MCF 10A (cell line): ENCODE measurements around the gene SHISA6. TPM values are rescaled to one million over a fixed set of nuclear protein-coding genes. Genes with fewer than 3 reads are reported as not detected.

Experiments used
- BruUV-seq: library from RNA; stranded (reverse); fragments of 400-500 nt; replicated peaks from 2 replicates; lab custom pipeline; 2021; lab: Mats Ljungman, UMichigan
- CTCF ChIA-PET: fragments of 300-600 bp; sonication (Branson Sonifier 250); formaldehyde crosslinking; extraction: SDS; loops from one replicate; lab custom pipeline; 2021; ENCODE audit warnings: antibody characterized with exemption, inconsistent platforms; lab: Yijun Ruan, JAX
- POLR2A ChIA-PET: fragments of 300-600, 350-650 bp; sonication (Branson Sonifier 250); formaldehyde crosslinking; extraction: SDS; loops from one replicate; lab custom pipeline; 2020; ENCODE audit warnings: antibody characterized with exemption, inconsistent platforms; lab: Yijun Ruan, JAX
- DNase-seq: peaks from one replicate; pipeline ENCODE4 v3.0.0-alpha.2; 2018; ENCODE audit not compliant: unreplicated experiment
- H3K27ac Mint-ChIP-seq: one replicate; pipeline ENCODE4 v1.8.0; 2022; ENCODE audit warnings: mild to moderate bottlenecking, low read depth, mixed read lengths; ENCODE audit not compliant: unreplicated experiment
- H3K27me3 Mint-ChIP-seq: one replicate; pipeline ENCODE4 v1.8.0; 2022; ENCODE audit warnings: mixed read lengths; ENCODE audit not compliant: insufficient read depth, unreplicated experiment
- H3K36me3 Mint-ChIP-seq: one replicate; pipeline ENCODE4 v1.8.0; 2022; ENCODE audit warnings: mild to moderate bottlenecking, moderate library complexity, mixed read lengths; ENCODE audit not compliant: insufficient read depth, unreplicated experiment
- H3K4me1 Mint-ChIP-seq: one replicate; pipeline ENCODE4 v1.8.0; 2022; ENCODE audit warnings: mixed read lengths; ENCODE audit not compliant: insufficient read depth, unreplicated experiment
- H3K4me3 Mint-ChIP-seq: one replicate; pipeline ENCODE4 v1.8.0; 2022; ENCODE audit warnings: mild to moderate bottlenecking, moderate library complexity, mixed read lengths; ENCODE audit not compliant: unreplicated experiment
- H3K9me3 Mint-ChIP-seq: one replicate; pipeline ENCODE4 v1.8.0; 2022; ENCODE audit warnings: mixed read lengths; ENCODE audit not compliant: unreplicated experiment
- CTCF ChIP-seq: fragments of 200-600 bp; IDR thresholded peaks from one replicate; pipeline ENCODE4 v1.8.0; 2022; ENCODE audit warnings: antibody characterized with exemption, mild to moderate bottlenecking; ENCODE audit not compliant: unreplicated experiment
- intact Hi-C: fragments of 100-400 bp; cut with micrococcal nuclease; formaldehyde crosslinking; loops from 2 replicates; pipeline ENCODE4 v1.14.1; 2022
- total RNA-seq: library from RNA; stranded (reverse); gene quantifications from 2 replicates; pipeline ENCODE4 v1.2.3, GENCODE V29; 2022

SHISA6 gene
- total RNA-seq, 1 experiment from 2014 or later, result not detected

- Mint-ChIP-seq H3K27me3 (peaks cover 17% of the 10 kb centered on the region), H3K27ac (no peak overlapping the region), H3K36me3 (no peaks in the 10 kb centered on the region), H3K4me3 (no peak overlapping the region), H3K4me1 (peaks cover 6% of the 10 kb centered on the region), H3K9me3 (no peaks in the 10 kb centered on the region)
- DNase-seq, result no peak
- intact Hi-C loops, result no loop called here
- ChIA-PET POLR2A (no interaction called here), CTCF (interaction anchor here (0.9 kb wide), 1 partner anchor 199 kb away, joined by 3 read pairs; no protein-coding TSS in a partner anchor)
- TF ChIP-seq CTCF, result no peak
- no TSS peak for BruUV-seq
These were observed 101.1 kb downstream of the SHISA6 start for GRCh38 chr17:11342138-11342537.

GRCh38 chr17:11349106-11349505, 108.1 kb downstream of the SHISA6 start:
- DNase-seq, result no peak
- Mint-ChIP-seq H3K9me3 (no peaks in the 10 kb centered on the region), H3K27me3 (peaks cover 17% of the 10 kb centered on the region), H3K36me3 (no peaks in the 10 kb centered on the region), H3K4me3 (no peak overlapping the region), H3K4me1 (no peaks in the 10 kb centered on the region), H3K27ac (no peak overlapping the region)
- CTCF ChIA-PET, result interaction anchor here (0.7 to 0.8 kb wide), 2 partner anchors 68 to 214 kb away, joined by 3 read pairs; no protein-coding TSS in a partner anchor
- intact Hi-C loops, result no loop called here
- POLR2A ChIA-PET, result interaction anchor here (0.9 kb wide), 1 partner anchor 11 kb away, joined by 3 read pairs; no protein-coding TSS in a partner anchor
- no TSS peak for BruUV-seq
- TF ChIP-seq CTCF, result no peak

GRCh38 chr17:11351479-11351878, 110.5 kb downstream of the SHISA6 start:
- TF ChIP-seq CTCF, result no peak
- H3K4me3 Mint-ChIP-seq, result no peak overlapping the region
- DNase-seq, result no peak
- H3K9me3 Mint-ChIP-seq, result no peaks in the 10 kb centered on the region
- BruUV-seq, result no TSS peak
- H3K36me3 Mint-ChIP-seq, result no peaks in the 10 kb centered on the region
- intact Hi-C loops, result no loop called here
- H3K4me1 Mint-ChIP-seq, result no peaks in the 10 kb centered on the region
- ChIA-PET CTCF (no interaction called here), POLR2A (no interaction called here)
- no peak overlapping the region for H3K27ac Mint-ChIP-seq
- no peaks in the 10 kb centered on the region for H3K27me3 Mint-ChIP-seq

- CTCF ChIA-PET, result no interaction called here
- intact Hi-C loops, result no loop called here
- no peak for DNase-seq
- H3K9me3 Mint-ChIP-seq, result no peaks in the 10 kb centered on the region
- BruUV-seq, result no TSS peak
- no peaks in the 10 kb centered on the region for H3K36me3 Mint-ChIP-seq
- TF ChIP-seq CTCF, result no peak
- H3K4me3 Mint-ChIP-seq, result no peak overlapping the region
- H3K4me1 Mint-ChIP-seq, result no peaks in the 10 kb centered on the region
- POLR2A ChIA-PET, result no interaction called here
- H3K27me3 Mint-ChIP-seq, result no peaks in the 10 kb centered on the region
- H3K27ac Mint-ChIP-seq, result no peak overlapping the region
These were observed 112.6 kb downstream of the SHISA6 start for GRCh38 chr17:11353601-11354000.
